Measurements from ENCODE around the gene RHOC.

The RHOC gene

DNA sequence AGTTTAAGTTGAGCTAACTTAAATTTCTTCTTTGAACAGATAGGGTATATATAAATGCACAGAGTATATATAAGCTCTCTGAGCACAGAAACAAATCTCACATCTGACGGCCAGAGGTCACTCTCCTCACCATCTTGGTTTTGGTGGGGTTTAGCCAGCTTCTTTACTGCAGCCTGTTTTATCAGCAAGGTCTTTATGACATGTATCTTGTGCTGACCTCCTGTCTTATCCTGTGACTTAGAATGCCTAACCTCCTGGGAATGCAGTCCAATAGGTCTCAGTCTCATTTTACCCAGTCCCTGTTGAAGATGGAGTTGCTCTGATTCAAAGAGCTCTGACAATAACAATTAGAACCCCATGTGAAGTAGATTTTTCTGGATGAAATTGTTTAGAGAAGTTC is 34.1 kb downstream of the RHOC start:
- H3K4me3 ChIP-seq (ENCODE audit: insufficient read depth, low read depth, low read length, poor library complexity, severe bottlenecking), result no peak overlapping the region
- DNase-seq, result no peak
- no peaks in the 10 kb centered on the region for H3K27me3 ChIP-seq (replicated peaks; ENCODE audit: control insufficient read depth, insufficient read depth, low read length, poor library complexity, severe bottlenecking)
- H3K27ac ChIP-seq (ENCODE audit: insufficient read depth, low read length, poor library complexity, severe bottlenecking), result no peak overlapping the region
- H3K36me3 ChIP-seq (ENCODE audit: control insufficient read depth, insufficient read depth, low read length), result peaks cover 14% of the 10 kb centered on the region
- H3K9me3 ChIP-seq (ENCODE audit: control insufficient read depth, low read length), result no peaks in the 10 kb centered on the region
- H3K4me1 ChIP-seq (ENCODE audit: control insufficient read depth, insufficient read depth, low read length, poor library complexity, severe bottlenecking), result peaks cover 19% of the 10 kb centered on the region

GRCh38 chr1:112672009-112672408 is 34.9 kb downstream of the RHOC start:
- peaks cover 19% of the 10 kb centered on the region for H3K4me1 ChIP-seq (ENCODE audit: control insufficient read depth, insufficient read depth, low read length, poor library complexity, severe bottlenecking)
- no peak overlapping the region for H3K4me3 ChIP-seq (ENCODE audit: insufficient read depth, low read depth, low read length, poor library complexity, severe bottlenecking)
- DNase-seq, result no peak
- H3K27me3 ChIP-seq (replicated peaks; ENCODE audit: control insufficient read depth, insufficient read depth, low read length, poor library complexity, severe bottlenecking), result no peaks in the 10 kb centered on the region
- H3K9me3 ChIP-seq (ENCODE audit: control insufficient read depth, low read length), result no peaks in the 10 kb centered on the region
- no peak overlapping the region for H3K27ac ChIP-seq (ENCODE audit: insufficient read depth, low read length, poor library complexity, severe bottlenecking)
- peaks cover 20% of the 10 kb centered on the region for H3K36me3 ChIP-seq (ENCODE audit: control insufficient read depth, insufficient read depth, low read length)

DNA sequence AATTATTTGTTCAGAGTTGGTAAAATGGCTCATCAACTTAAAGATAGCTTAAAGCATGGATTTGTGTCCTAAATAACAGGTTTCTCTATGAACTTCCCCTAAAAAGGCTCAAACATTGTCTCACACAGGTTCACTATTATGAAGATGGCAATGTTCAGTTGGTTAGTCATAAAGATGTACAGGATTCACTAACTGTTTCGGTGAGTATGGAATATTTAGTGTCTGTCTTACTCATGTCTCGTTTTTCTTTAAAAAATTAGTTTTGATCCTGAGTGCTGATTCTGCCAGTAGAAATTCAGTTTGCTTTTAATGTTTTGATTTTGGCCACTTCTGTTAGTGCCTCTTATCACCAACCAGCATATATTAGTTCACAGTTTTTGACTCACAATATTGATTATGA is 40.0 kb downstream of the RHOC start:
- peaks cover 47% of the 10 kb centered on the region for H3K36me3 ChIP-seq (ENCODE audit: control insufficient read depth, insufficient read depth, low read length)
- no peaks in the 10 kb centered on the region for H3K27me3 ChIP-seq (replicated peaks; ENCODE audit: control insufficient read depth, insufficient read depth, low read length, poor library complexity, severe bottlenecking)
- no peaks in the 10 kb centered on the region for H3K9me3 ChIP-seq (ENCODE audit: control insufficient read depth, low read length)
- no peak overlapping the region for H3K27ac ChIP-seq (ENCODE audit: insufficient read depth, low read length, poor library complexity, severe bottlenecking)
- H3K4me1 ChIP-seq (ENCODE audit: control insufficient read depth, insufficient read depth, low read length, poor library complexity, severe bottlenecking), result no peaks in the 10 kb centered on the region
- H3K4me3 ChIP-seq (ENCODE audit: insufficient read depth, low read depth, low read length, poor library complexity, severe bottlenecking), result no peak overlapping the region
- DNase-seq, result no peak

GRCh38 chr1:112665857-112666256 is 41.1 kb downstream of the RHOC start:
- H3K36me3 ChIP-seq (ENCODE audit: control insufficient read depth, insufficient read depth, low read length), result peaks cover 58% of the 10 kb centered on the region
- no peak overlapping the region for H3K27ac ChIP-seq (ENCODE audit: insufficient read depth, low read length, poor library complexity, severe bottlenecking)
- H3K27me3 ChIP-seq (replicated peaks; ENCODE audit: control insufficient read depth, insufficient read depth, low read length, poor library complexity, severe bottlenecking), result no peaks in the 10 kb centered on the region
- DNase-seq, result no peak
- no peaks in the 10 kb centered on the region for H3K4me1 ChIP-seq (ENCODE audit: control insufficient read depth, insufficient read depth, low read length, poor library complexity, severe bottlenecking)
- no peaks in the 10 kb centered on the region for H3K9me3 ChIP-seq (ENCODE audit: control insufficient read depth, low read length)
- H3K4me3 ChIP-seq (ENCODE audit: insufficient read depth, low read depth, low read length, poor library complexity, severe bottlenecking), result no peak overlapping the region

DNA sequence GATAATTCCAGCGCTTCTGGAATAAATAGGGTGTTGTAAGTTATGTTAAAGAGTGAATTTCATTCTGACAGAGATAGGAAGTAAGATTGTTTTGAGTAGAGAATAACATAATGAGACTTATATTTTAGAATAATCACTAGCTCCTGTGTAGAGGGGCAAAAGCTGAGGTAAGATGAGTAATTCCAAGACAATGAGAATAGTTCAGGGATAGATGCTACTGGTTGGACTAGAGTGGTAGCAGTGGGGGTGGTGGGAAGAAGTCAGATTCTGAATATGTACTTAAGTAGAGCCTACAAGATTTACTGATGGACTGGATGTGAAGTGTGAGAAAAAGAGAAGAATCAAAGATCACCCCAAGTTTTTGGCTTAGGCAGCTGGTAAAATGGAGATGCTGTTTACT is 55.7 kb downstream of the RHOC start:
- no peak for DNase-seq
- Histone ChIP-seq H3K27ac (ENCODE audit: insufficient read depth, low read length, poor library complexity, severe bottlenecking) (no peak overlapping the region), H3K36me3 (ENCODE audit: control insufficient read depth, insufficient read depth, low read length) (peaks cover 58% of the 10 kb centered on the region)

More for the DNA sequence above, 55.7 kb downstream of the RHOC start:
- Histone ChIP-seq H3K4me1 (ENCODE audit: control insufficient read depth, insufficient read depth, low read length, poor library complexity, severe bottlenecking) (no peaks in the 10 kb centered on the region), H3K9me3 (ENCODE audit: control insufficient read depth, low read length) (no peaks in the 10 kb centered on the region), H3K27me3 (replicated peaks; ENCODE audit: control insufficient read depth, insufficient read depth, low read length, poor library complexity, severe bottlenecking) (no peaks in the 10 kb centered on the region), H3K4me3 (ENCODE audit: insufficient read depth, low read depth, low read length, poor library complexity, severe bottlenecking) (no peak overlapping the region)
